K562 (cell line): Measurements from ENCODE around the gene GCSH. TPM values are rescaled to one million over a fixed set of nuclear protein-coding genes. Genes with fewer than 3 reads are reported as not detected.

Experiments used
- ATAC-seq: fragments of 200-7000 bp; cut with Tn5 transposase; 3 replicates; pipeline ENCODE4 v1.9.1; 2020; ENCODE audit warnings: moderate library complexity
- BruUV-seq: library from RNA; stranded (reverse); fragments of 400-500 nt; replicated peaks from 2 replicates; lab custom pipeline; 2021; lab: Mats Ljungman, UMichigan
- CTCF ChIA-PET: fragments of 300-600 bp; formaldehyde crosslinking; extraction: SDS; loops from one replicate; lab custom pipeline; 2021; ENCODE audit warnings: low intra/inter-chr PET ratio; lab: Yijun Ruan, JAX
- POLR2A ChIA-PET: fragments of 300-600, 350-650 bp; sonication (Branson Sonifier 250); formaldehyde crosslinking; extraction: SDS; loops from one replicate; lab custom pipeline; 2021; ENCODE audit warnings: antibody characterized with exemption, inconsistent platforms; lab: Yijun Ruan, JAX
- DNase-seq, 4 experiments: peaks; one replicate each; pipeline versions ENCODE4 v3.0.0 to v3.0.0-alpha.2; 2011 to 2018; ENCODE audit warnings: low spot score in 3 of 4, mixed read lengths in 3 of 4; ENCODE audit errors: extremely low read depth in 1 of 4
- FAIRE-seq: peaks from 2 replicates; lab custom pipeline; 2011; peaks lifted over from hg19 to GRCh38; lab: Jason Lieb, UNC
- H2AFZ ChIP-seq: 2 replicates; pipeline ENCODE4 v1.6.0; 2011; ENCODE audit warnings: low read depth, low read length, control low read depth, inconsistent platforms
- H3K27ac ChIP-seq: fragments of 200-600 bp; 3 replicates; pipeline ENCODE4 v1.8.0; 2011; ENCODE audit warnings: low read depth, mild to moderate bottlenecking, control low read depth, inconsistent platforms, low read length, moderate library complexity, mixed read lengths; ENCODE audit errors: extremely low read depth
- H3K27me3 ChIP-seq, 2 experiments: fragments of 300-600 bp in 1 of 2; 2 replicates in 1 of 2; 3 replicates in 1 of 2; pipeline versions ENCODE4 v1.6.0 to v1.8.0; 2011; ENCODE audit warnings: inconsistent platforms in 2 of 2, low read length in 2 of 2, mild to moderate bottlenecking in 1 of 2, mixed read lengths in 1 of 2, moderate library complexity in 1 of 2; ENCODE audit not compliant: control insufficient read depth in 2 of 2, insufficient read depth in 2 of 2
- H3K36me3 ChIP-seq: fragments of 300-600 bp; 3 replicates; pipeline ENCODE4 v1.8.0; 2011; ENCODE audit warnings: mild to moderate bottlenecking, low read length, inconsistent platforms; ENCODE audit not compliant: control insufficient read depth, insufficient read depth
- H3K4me1 ChIP-seq, 2 experiments: fragments of 200-600 bp in 1 of 2; replicated peaks in 1 of 2; 2 replicates in 1 of 2; 3 replicates in 1 of 2; pipeline versions ENCODE4 v1.5.1 to v1.8.0; 2011; ENCODE audit warnings: inconsistent platforms in 2 of 2, low read length in 2 of 2, mild to moderate bottlenecking in 1 of 2, mixed read lengths in 1 of 2, moderate library complexity in 1 of 2; ENCODE audit not compliant: control insufficient read depth in 2 of 2, insufficient read depth in 2 of 2
- H3K4me2 ChIP-seq: 2 replicates; pipeline ENCODE4 v1.6.1; 2011; ENCODE audit warnings: low read length, control low read depth, inconsistent platforms, mixed read lengths; ENCODE audit not compliant: insufficient read depth
- H3K4me3 ChIP-seq: fragments of 200-600 bp; sonication (generic), shearing (Covaris generic); 2 replicates; pipeline ENCODE4 v1.5.1; 2016; ENCODE audit warnings: control low read depth, inconsistent platforms
- H3K79me2 ChIP-seq: fragments of 200-600 bp; 3 replicates; pipeline ENCODE4 v1.8.0; 2011; ENCODE audit warnings: low read length, inconsistent platforms; ENCODE audit not compliant: control insufficient read depth, insufficient read depth
- H3K9ac ChIP-seq, 2 experiments: 2 replicates each; pipeline versions ENCODE4 v1.6.0 to v1.6.1; 2011; ENCODE audit warnings: low read depth in 2 of 2, low read length in 2 of 2, control low read depth in 1 of 2, inconsistent platforms in 1 of 2, mild to moderate bottlenecking in 1 of 2, mixed read lengths in 1 of 2; ENCODE audit not compliant: insufficient read depth in 1 of 2
- H3K9me1 ChIP-seq: one replicate; pipeline ENCODE4 v1.6.0; 2011; ENCODE audit warnings: inconsistent platforms, mild to moderate bottlenecking, low read length, moderate library complexity; ENCODE audit not compliant: control insufficient read depth, insufficient read depth
- H3K9me3 ChIP-seq: replicated peaks from 2 replicates; pipeline ENCODE4 v1.5.1; 2011; ENCODE audit warnings: low read depth, low read length, inconsistent platforms; ENCODE audit not compliant: control insufficient read depth, insufficient read depth
- H4K20me1 ChIP-seq: replicated peaks from 2 replicates; pipeline ENCODE4 v1.6.1; 2011; ENCODE audit warnings: low read length, inconsistent platforms, mixed read lengths; ENCODE audit not compliant: control insufficient read depth, insufficient read depth
- HDAC1 ChIP-seq, 2 experiments: fragments of 450-650 bp; IDR thresholded peaks; 2 replicates each; pipeline ENCODE4 v1.6.1; 2016 to 2017; ENCODE audit warnings: inconsistent platforms in 1 of 2, mild to moderate bottlenecking in 1 of 2, moderate library complexity in 1 of 2
- L3MBTL2 ChIP-seq: fragments of 450-650 bp; IDR thresholded peaks from 2 replicates; pipeline ENCODE4 v1.6.1; 2016; ENCODE audit warnings: mild to moderate bottlenecking, moderate library complexity
- MTA3 ChIP-seq: fragments of 450-650 bp; formaldehyde crosslinking; IDR thresholded peaks from 2 replicates; pipeline ENCODE4 v1.6.1; 2017; ENCODE audit warnings: mild to moderate bottlenecking, borderline replicate concordance
- NONO ChIP-seq, 2 experiments: fragments of 200-400 bp in 1 of 2; fragments of 450-650 bp in 1 of 2; formaldehyde crosslinking in 1 of 2; IDR thresholded peaks; 2 replicates each; pipeline ENCODE4 v1.6.1; 2017; ENCODE audit warnings: low read depth in 2 of 2, mild to moderate bottlenecking in 2 of 2, moderate library complexity in 2 of 2, low read length in 1 of 2
- SAP30 ChIP-seq: fragments of 200-600 bp; sonication (generic); IDR thresholded peaks from 2 replicates; pipeline ENCODE4 v1.6.1; 2012; ENCODE audit warnings: borderline replicate concordance, low read depth, mild to moderate bottlenecking, moderate library complexity, low read length, control low read depth, inconsistent platforms; ENCODE audit not compliant: insufficient read depth, poor library complexity, severe bottlenecking
- SRF ChIP-seq, 2 experiments: fragments of 250-450, 450-650 bp in 1 of 2; sonication (Bioruptor Pico) in 1 of 2; sonication (generic) in 1 of 2; formaldehyde crosslinking; IDR thresholded peaks; 2 replicates each; pipeline versions ENCODE4 v1.5.0 to v1.5.1; 2020 to 2022; ENCODE audit warnings: mild to moderate bottlenecking in 1 of 2, missing genetic modification reagents in 1 of 2
- TBL1XR1 ChIP-seq, 2 experiments: IDR thresholded peaks; 2 replicates each; pipeline ENCODE4 v1.6.1; 2012; ENCODE audit warnings: improper control_type of control experiment in 2 of 2, low read length in 2 of 2, mild to moderate bottlenecking in 1 of 2
- WGBS: fragments of 100-300 bp; shearing (Covaris generic); methylation state at CpG from one replicate; pipeline ENCODE4 v1.1.6; 2016; ENCODE audit warnings: low coverage, mixed read lengths; ENCODE audit not compliant: insufficient coverage; ENCODE audit errors: missing lambda C conversion rate; 5-methylcytosine and 5-hydroxymethylcytosine counted together
- in situ Hi-C: fragments of 300-500 bp; cut with MboI; formaldehyde crosslinking; loops from 4 replicates; pipeline ENCODE4 v1.15.0; 2018; ENCODE audit warnings: inconsistent platforms, mixed read lengths
- intact Hi-C: fragments of 100-400 bp; cut with micrococcal nuclease; formaldehyde crosslinking; loops from 2 replicates; pipeline ENCODE4 v1.14.2; 2022
- polyA plus RNA-seq, 8 experiments: library from polyadenylated mRNA; depleted of rRNA in 4 of 8; stranded (reverse) in 5 of 8; unstranded in 3 of 8; fragments of >200 nt; fragmentation: Nextera tagmentation in 2 of 8; fragmentation: Illumina TruSeq in 1 of 8; extraction: Ambion mirVana in 2 of 8; extraction: Trizol in 1 of 8; gene quantifications; 2 replicates each; pipeline versions ENCODE4 v1.2.1 to v1.2.3, GENCODE V29; 2011 to 2014; ENCODE audit warnings: inconsistent platforms in 1 of 8, missing spikeins in 1 of 8
- total RNA-seq, 7 experiments: library from RNA; depleted of rRNA in 6 of 7; stranded (reverse); fragments of >200 nt in 6 of 7; fragmentation: Illumina TruSeq in 2 of 7; extraction: Trizol in 2 of 7; gene quantifications; 2 replicates each; pipeline versions ENCODE4 v1.2.1 to v1.2.3, GENCODE V29; 2011 to 2021; ENCODE audit warnings: low replicate concordance in 1 of 7
- TF ChIP-seq, protein P1 (sequence below), 2 experiments: fragments of 450-650 bp; IDR thresholded peaks; 2 replicates each; pipeline ENCODE4 v1.6.1; 2016; ENCODE audit warnings: mild to moderate bottlenecking in 2 of 2, borderline replicate concordance in 1 of 2, low read depth in 1 of 2, moderate library complexity in 1 of 2

GCSH gene
- total and polyA plus RNA-seq, 9 of the 15 experiments (the other 6 are each of a cell fraction or from before 2014, with no cell fraction given) = 35.0 to 121 (median 89.0) TPM

DNA sequence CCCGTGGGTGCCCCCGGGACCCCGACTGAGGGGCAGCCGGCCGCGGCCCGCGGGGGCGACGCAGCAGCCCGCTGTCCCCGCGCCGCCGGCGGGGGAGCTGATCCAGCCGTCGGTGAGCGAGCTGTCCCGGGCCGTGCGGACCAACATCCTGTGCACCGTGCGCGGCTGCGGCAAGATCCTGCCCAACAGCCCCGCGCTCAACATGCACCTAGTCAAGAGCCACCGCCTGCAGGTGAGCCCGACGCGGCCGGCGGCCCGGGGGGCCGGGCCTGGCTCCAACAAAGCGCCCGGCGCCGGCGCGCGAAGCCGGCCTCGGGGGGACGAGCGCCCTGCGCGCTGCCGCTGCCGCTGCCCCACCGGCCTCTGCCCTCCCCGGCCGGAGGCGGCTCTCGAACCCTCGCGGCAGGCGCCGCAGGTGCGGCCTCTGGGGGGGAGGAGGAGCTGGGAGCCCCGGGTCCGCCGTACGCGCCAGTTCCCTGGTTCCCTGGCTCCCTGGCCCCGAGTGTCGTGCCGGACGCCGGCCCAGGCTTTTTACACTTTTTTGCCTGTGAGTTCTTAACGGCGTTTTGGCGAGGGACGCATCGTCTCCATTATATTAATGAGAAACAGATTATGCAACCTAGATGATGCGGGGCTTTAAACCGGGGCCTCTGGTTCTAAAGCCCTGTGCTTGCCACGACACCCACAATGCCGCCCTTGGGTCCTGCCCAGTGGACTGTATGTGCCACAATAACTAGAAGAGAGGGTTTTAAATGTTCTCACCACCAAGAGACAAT, 60.0 kb downstream of the GCSH start (continued):
- TF ChIP-seq L3MBTL2 (peak; percentile 56), SAP30 (peak; percentile 67), HDAC1 (IDR thresholded peaks at IDR 0.05) (no peak)

DNA sequence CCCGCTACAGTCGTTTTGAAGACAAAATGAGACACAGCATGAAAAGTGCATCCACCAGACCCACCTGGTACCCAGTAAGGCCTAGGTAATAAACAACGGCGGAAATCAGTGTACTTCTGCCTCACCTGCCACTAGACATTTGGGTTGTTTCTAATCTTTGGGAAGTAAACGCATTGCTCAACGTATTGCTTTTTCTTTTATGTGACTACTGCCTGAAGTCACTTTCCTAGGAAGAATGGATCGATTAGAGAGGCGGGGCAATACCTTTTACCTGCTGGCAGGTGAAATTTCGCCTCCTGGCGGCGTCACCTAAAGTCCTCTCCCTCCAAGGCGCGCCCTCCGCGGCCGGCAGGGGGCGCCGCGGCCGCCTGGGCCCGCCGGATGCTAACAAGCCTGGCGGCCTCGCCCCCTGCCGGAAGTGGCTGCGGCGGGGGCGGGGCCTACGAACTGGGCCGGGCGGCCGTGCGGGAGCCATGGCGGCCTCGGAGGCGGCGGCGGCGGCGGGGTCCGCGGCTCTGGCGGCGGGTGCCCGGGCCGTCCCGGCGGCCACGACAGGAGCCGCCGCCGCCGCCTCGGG, 60.7 kb downstream of the GCSH start, which contains the start of gene ATMIN:
Gene ATMIN (plus strand): TSS at position 445 of the 577 bp plus-strand sequence. CDS start 29 bp downstream, at position 474.
- Histone ChIP-seq H3K36me3 (peaks cover 36% of the 10 kb centered on the region), H3K27ac (peak within 1 kb of the TSS; percentile 72), H3K4me2 (peak within 1 kb of the TSS; percentile 90), H3K4me1 (peaks cover 9 to 14% of the 10 kb centered on the region in 2 experiments), H3K9me3 (no peaks in the 10 kb centered on the region), H3K9ac (peak within 1 kb of the TSS; percentile 69 to 96), H3K27me3 (no peaks in the 10 kb centered on the region), H2AFZ (peak within 1 kb of the TSS; percentile 88), H3K4me3 (peak within 1 kb of the TSS; percentile 86), H3K9me1 (no peaks in the 10 kb centered on the region), H4K20me1 (no peaks in the 10 kb centered on the region; the same call in 1 of the 2 replicates), H3K79me2 (peaks cover 28% of the 10 kb centered on the region)
- peak; percentile 26 for FAIRE-seq
- intact Hi-C loops = loop anchor here (5.0 kb wide), 2 partner anchors 62 to 162 kb away; partner anchors contain the start of gene GCSH
- ChIA-PET CTCF (interaction anchor here (0.6 to 1.9 kb wide), 10 partner anchors 19 to 702 kb away, joined by 3 to 6 read pairs (median 4); partner anchors contain the start of gene C16orf46), POLR2A (interaction anchor here (0.7 to 1.7 kb wide), 6 partner anchors 10 to 236 kb away, joined by 3 to 10 read pairs (median 4); partner anchors contain the start of genes CENPN and CMC2)
- no TSS peak for BruUV-seq
- in situ Hi-C loops = no loop called here
- ATAC-seq = peak; percentile 96
- WGBS = 9% methylated on average over 25 of the region's 54 CpGs
- peak; percentile 94 to 98 (median 96) for DNase-seq
- TF ChIP-seq MTA3 (0 out of 2 replicates have a peak, but pooled peaks have one; percentile 43), NONO (IDR thresholded peaks at IDR 0.05; ENCODE audit: low read depth in 2 of 2, low read length in 1 of 2) (peak in 1 of 2 experiments; percentile 79; a peak in 2 of 4 replicates), SRF (CRISPR knock-in tag; IDR thresholded peaks at IDR 0.05) (no peak), TBL1XR1 (IDR thresholded peaks at IDR 0.05; ENCODE audit: low read length in 2 of 2) (peak in 1 of 2 experiments; percentile 58; a peak in 2 of 4 replicates)
- TF ChIP-seq, protein P1, sequence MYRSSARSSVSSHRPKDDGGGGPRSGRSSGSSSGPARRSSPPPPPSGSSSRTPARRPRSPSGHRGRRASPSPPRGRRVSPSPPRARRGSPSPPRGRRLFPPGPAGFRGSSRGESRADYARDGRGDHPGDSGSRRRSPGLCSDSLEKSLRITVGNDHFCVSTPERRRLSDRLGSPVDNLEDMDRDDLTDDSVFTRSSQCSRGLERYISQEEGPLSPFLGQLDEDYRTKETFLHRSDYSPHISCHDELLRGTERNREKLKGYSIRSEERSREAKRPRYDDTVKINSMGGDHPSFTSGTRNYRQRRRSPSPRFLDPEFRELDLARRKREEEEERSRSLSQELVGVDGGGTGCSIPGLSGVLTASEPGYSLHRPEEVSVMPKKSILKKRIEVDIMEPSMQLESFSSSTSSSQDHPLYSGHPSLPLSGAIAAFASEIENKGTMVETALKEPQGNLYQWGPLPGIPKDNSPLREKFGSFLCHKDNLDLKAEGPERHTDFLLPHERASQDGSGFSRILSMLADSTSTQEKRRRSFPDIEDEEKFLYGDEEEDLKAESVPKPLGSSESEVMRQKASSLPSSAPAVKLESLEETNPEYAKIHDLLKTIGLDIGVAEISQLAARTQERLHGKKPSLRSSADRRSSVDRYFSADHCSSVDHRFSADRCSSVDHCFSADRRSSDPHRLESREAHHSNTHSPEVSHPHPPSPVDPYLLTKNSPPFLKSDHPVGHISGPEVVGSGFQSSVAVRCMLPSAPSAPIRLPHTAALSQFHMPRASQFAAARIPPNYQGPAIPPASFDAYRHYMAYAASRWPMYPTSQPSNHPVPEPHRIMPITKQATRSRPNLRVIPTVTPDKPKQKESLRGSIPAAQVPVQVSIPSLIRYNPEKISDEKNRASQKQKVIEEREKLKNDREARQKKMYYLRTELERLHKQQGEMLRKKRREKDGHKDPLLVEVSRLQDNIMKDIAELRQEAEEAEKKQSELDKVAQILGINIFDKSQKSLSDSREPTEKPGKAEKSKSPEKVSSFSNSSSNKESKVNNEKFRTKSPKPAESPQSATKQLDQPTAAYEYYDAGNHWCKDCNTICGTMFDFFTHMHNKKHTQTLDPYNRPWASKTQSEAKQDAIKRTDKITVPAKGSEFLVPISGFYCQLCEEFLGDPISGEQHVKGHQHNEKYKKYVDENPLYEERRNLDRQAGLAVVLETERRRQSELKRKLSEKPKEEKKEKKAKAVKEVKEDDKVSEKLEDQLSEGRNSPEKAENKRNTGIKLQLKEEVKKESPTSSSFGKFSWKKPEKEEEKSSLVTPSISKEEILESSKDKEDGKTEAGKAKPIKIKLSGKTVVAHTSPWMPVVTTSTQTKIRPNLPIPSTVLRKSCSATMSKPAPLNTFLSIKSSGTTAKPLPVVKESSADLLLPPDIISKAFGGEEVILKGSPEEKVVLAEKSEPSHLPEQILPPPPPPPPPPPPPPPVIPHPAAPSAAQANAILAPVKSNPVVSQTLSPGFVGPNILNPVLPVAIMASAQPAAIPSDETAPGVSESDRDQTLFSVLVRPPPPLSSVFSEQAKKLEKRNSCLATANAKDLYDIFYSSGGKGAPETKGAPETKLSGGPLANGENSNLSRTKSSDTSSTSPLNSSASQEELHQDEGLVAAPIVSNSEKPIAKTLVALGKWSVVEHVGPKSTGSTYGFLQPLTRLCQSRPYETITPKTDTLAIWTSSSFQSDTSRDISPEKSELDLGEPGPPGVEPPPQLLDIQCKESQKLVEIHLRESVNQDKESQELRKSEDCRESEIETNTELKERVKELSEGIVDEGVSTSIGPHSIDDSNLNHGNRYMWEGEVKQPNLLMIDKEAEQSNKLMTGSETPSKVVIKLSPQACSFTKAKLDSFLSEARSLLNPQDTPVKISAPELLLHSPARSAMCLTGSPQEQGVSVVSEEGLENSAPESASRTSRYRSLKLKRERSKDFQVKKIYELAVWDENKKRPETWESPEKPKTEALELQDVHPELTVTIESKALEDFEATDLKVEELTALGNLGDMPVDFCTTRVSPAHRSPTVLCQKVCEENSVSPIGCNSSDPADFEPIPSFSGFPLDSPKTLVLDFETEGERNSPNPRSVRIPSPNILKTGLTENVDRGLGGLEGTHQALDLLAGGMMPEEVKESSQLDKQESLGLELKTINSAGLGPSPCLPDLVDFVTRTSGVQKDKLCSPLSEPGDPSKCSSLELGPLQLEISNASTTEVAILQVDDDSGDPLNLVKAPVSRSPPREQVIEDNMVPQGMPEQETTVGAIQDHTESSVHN (IDR thresholded peaks at IDR 0.05; ENCODE audit: borderline replicate concordance in 1 of 2, low read depth in 1 of 2) = no peak
